Measurements from ENCODE around the gene RDH8.

The RDH8 gene

DNA sequence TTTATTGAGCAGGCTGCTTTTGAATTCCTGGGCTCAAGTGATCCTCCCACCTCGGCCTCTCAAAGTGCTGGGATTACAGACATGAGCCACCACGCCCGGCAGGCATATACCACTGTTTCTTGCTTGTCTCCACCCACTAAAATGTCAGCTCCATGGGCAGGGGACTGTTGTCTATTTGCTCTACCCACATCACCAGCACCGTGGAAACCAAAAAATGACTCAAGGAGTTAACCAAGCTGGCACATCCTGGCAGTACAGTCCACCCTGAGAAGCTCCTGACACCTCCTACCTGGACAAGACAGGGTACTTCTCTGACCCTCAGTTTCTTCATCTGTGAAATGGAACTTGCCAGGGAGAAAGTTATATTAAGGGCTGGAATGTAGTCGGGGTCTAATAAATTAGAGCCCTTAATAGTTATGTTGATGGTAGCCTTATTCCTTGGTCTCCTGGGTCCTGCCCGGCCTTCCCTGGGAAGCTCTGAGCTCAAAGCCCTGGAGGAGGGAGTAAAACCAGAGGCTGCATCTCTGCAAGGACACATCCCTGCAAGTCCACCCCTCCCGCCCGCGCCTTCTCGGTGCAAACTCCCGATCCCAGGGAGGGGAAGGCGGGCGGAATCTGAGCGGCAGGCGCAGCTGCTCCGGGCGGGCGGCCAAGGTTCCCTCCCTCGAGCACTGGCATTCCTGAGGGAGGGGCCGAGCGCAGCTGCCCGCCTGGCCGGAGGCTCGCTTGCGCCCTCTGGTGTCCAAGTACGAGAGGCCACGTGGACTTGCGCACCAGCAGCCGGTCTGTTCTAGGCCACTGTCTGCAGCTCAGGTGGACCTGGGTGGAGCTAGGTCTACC, 14.1 kb downstream of the RDH8 start (continued):
- TF ChIP-seq, protein P1, sequence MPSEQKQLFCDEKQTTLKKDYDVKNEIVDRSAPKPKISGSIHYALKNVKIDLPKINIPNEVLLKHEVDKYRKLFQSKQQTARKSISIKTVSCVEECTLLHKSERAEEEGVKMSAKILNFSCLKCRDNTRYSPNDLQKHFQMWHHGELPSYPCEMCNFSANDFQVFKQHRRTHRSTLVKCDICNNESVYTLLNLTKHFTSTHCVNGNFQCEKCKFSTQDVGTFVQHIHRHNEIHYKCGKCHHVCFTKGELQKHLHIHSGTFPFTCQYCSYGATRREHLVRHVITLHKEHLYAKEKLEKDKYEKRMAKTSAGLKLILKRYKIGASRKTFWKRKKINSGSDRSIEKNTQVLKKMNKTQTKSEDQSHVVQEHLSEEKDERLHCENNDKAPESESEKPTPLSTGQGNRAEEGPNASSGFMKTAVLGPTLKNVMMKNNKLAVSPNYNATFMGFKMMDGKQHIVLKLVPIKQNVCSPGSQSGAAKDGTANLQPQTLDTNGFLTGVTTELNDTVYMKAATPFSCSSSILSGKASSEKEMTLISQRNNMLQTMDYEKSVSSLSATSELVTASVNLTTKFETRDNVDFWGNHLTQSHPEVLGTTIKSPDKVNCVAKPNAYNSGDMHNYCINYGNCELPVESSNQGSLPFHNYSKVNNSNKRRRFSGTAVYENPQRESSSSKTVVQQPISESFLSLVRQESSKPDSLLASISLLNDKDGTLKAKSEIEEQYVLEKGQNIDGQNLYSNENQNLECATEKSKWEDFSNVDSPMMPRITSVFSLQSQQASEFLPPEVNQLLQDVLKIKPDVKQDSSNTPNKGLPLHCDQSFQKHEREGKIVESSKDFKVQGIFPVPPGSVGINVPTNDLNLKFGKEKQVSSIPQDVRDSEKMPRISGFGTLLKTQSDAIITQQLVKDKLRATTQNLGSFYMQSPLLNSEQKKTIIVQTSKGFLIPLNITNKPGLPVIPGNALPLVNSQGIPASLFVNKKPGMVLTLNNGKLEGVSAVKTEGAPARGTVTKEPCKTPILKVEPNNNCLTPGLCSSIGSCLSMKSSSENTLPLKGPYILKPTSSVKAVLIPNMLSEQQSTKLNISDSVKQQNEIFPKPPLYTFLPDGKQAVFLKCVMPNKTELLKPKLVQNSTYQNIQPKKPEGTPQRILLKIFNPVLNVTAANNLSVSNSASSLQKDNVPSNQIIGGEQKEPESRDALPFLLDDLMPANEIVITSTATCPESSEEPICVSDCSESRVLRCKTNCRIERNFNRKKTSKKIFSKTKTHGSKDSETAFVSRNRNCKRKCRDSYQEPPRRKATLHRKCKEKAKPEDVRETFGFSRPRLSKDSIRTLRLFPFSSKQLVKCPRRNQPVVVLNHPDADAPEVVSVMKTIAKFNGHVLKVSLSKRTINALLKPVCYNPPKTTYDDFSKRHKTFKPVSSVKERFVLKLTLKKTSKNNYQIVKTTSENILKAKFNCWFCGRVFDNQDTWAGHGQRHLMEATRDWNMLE (tag by site-specific recombination; conservative IDR thresholded peaks at IDR 0.05; ENCODE audit: low read depth) = no peak
- TF ChIP-seq ZNF510 (tag by site-specific recombination; IDR thresholded peaks at IDR 0.05; ENCODE audit: insufficient replicate concordance) (no peak), ZNF311 (tag by site-specific recombination; IDR thresholded peaks at IDR 0.05; ENCODE audit: borderline replicate concordance) (no peak), ZNF843 (tag by site-specific recombination; IDR thresholded peaks at IDR 0.05) (peak; percentile 35; the same call in 1 of the 2 replicates), GLIS1 (tag by site-specific recombination; IDR thresholded peaks at IDR 0.05) (peak; percentile 83), ZNF658 (tag by site-specific recombination; IDR thresholded peaks at IDR 0.05) (no peak), ZNF202 (tag by site-specific recombination; IDR thresholded peaks at IDR 0.05; ENCODE audit: borderline replicate concordance) (no peak), ZNF354C (tag by site-specific recombination; IDR thresholded peaks at IDR 0.05; ENCODE audit: borderline replicate concordance, low read depth) (no peak), ZNF416 (tag by site-specific recombination; IDR thresholded peaks at IDR 0.05) (no peak), ZNF221 (tag by site-specific recombination; IDR thresholded peaks at IDR 0.05; ENCODE audit: borderline replicate concordance) (0 out of 2 replicates have a peak, but pooled peaks have one; percentile 24), ZNF266 (tag by site-specific recombination; IDR thresholded peaks at IDR 0.05; ENCODE audit: low read depth) (no peak), SCRT2 (tag by site-specific recombination; IDR thresholded peaks at IDR 0.05) (no peak), ZNF596 (tag by site-specific recombination; IDR thresholded peaks at IDR 0.05) (no peak), ZNF610 (tag by site-specific recombination; IDR thresholded peaks at IDR 0.05; ENCODE audit: borderline replicate concordance) (peak; percentile 98), ZNF677 (tag by site-specific recombination; IDR thresholded peaks at IDR 0.05) (no peak), BCL11A (tag by site-specific recombination; IDR thresholded peaks at IDR 0.05; ENCODE audit: low read depth) (peak; percentile 58; the same call in 1 of the 2 replicates), ZNF239 (tag by site-specific recombination; IDR thresholded peaks at IDR 0.05) (no peak), MYNN (tag by site-specific recombination; IDR thresholded peaks at IDR 0.05; ENCODE audit: borderline replicate concordance) (no peak), ZNF133 (tag by site-specific recombination; IDR thresholded peaks at IDR 0.05) (no peak), ZIC2 (tag by site-specific recombination; IDR thresholded peaks at IDR 0.05) (peak; percentile 37; the same call in 1 of the 2 replicates), ZNF623 (tag by site-specific recombination; IDR thresholded peaks at IDR 0.05) (no peak), MZF1 (tag by site-specific recombination; IDR thresholded peaks at IDR 0.05; ENCODE audit: borderline replicate concordance) (no peak), ZNF37A (tag by site-specific recombination; IDR thresholded peaks at IDR 0.05) (no peak), ZNF214 (tag by site-specific recombination; IDR thresholded peaks at IDR 0.05; ENCODE audit: borderline replicate concordance) (no peak), ZNF785 (tag by site-specific recombination; IDR thresholded peaks at IDR 0.05) (0 out of 2 replicates have a peak, but pooled peaks have one; percentile 20), ZNF529 (tag by site-specific recombination; IDR thresholded peaks at IDR 0.05; ENCODE audit: insufficient replicate concordance) (no peak)
- TF ChIP-seq, protein P2, sequence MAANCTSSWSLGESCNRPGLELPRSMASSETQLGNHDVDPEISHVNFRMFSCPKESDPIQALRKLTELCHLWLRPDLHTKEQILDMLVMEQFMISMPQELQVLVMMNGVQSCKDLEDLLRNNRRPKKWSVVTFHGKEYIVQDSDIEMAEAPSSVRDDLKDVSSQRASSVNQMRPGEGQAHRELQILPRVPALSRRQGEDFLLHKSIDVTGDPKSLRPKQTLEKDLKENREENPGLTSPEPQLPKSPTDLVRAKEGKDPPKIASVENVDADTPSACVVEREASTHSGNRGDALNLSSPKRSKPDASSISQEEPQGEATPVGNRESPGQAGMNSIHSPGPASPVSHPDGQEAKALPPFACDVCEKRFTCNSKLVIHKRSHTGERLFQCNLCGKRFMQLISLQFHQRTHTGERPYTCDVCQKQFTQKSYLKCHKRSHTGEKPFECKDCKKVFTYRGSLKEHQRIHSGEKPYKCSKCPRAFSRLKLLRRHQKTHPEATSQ (tag by site-specific recombination; IDR thresholded peaks at IDR 0.05) = no peak
- TF ChIP-seq, protein P3, sequence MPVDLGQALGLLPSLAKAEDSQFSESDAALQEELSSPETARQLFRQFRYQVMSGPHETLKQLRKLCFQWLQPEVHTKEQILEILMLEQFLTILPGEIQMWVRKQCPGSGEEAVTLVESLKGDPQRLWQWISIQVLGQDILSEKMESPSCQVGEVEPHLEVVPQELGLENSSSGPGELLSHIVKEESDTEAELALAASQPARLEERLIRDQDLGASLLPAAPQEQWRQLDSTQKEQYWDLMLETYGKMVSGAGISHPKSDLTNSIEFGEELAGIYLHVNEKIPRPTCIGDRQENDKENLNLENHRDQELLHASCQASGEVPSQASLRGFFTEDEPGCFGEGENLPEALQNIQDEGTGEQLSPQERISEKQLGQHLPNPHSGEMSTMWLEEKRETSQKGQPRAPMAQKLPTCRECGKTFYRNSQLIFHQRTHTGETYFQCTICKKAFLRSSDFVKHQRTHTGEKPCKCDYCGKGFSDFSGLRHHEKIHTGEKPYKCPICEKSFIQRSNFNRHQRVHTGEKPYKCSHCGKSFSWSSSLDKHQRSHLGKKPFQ (tag by site-specific recombination; IDR thresholded peaks at IDR 0.05) = no peak
- TF ChIP-seq, protein P4, sequence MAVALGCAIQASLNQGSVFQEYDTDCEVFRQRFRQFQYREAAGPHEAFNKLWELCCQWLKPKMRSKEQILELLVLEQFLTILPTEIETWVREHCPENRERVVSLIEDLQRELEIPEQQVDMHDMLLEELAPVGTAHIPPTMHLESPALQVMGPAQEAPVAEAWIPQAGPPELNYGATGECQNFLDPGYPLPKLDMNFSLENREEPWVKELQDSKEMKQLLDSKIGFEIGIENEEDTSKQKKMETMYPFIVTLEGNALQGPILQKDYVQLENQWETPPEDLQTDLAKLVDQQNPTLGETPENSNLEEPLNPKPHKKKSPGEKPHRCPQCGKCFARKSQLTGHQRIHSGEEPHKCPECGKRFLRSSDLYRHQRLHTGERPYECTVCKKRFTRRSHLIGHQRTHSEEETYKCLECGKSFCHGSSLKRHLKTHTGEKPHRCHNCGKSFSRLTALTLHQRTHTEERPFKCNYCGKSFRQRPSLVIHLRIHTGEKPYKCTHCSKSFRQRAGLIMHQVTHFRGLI (tag by site-specific recombination; IDR thresholded peaks at IDR 0.05) = no peak
- TF ChIP-seq, protein P5, sequence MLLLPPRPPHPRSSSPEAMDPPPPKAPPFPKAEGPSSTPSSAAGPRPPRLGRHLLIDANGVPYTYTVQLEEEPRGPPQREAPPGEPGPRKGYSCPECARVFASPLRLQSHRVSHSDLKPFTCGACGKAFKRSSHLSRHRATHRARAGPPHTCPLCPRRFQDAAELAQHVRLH (tag by site-specific recombination; IDR thresholded peaks at IDR 0.05) = no peak
